Brain pericyte (primary cell): ENCODE results near the gene ADPRM.

ENCODE experiments used
- DNase-seq: peaks from one replicate; pipeline ENCODE4 v3.0.0-alpha.2; 2012; ENCODE audit warnings: low read depth, low spot score

The ADPRM gene

GRCh38 chr17:10738521-10739258 is 41.3 kb downstream of the ADPRM start:
- DNase-seq: no peak

GRCh38 chr17:10739386-10739785 is 42.0 kb downstream of the ADPRM start:
- no peak for DNase-seq

- no peak for DNase-seq
These were observed 44.2 kb downstream of the ADPRM start for GRCh38 chr17:10741416-10742135.

- DNase-seq: no peak
These were observed 45.0 kb downstream of the ADPRM start for GRCh38 chr17:10742431-10742830.

- DNase-seq: no peak
These were observed 46.1 kb downstream of the ADPRM start for GRCh38 chr17:10743316-10744009.

- no peak for DNase-seq
These were observed 47.2 kb downstream of the ADPRM start for GRCh38 chr17:10744501-10745000.

GRCh38 chr17:10745231-10745630 is 47.8 kb downstream of the ADPRM start:
- no peak for DNase-seq

- no peak for DNase-seq
These were observed 51.3 kb downstream of the ADPRM start for GRCh38 chr17:10748531-10749181.

GRCh38 chr17:10750210-10750609 is 52.8 kb downstream of the ADPRM start:
- no peak for DNase-seq

- DNase-seq: no peak
These were observed 54.2 kb downstream of the ADPRM start for GRCh38 chr17:10751563-10751962.

GRCh38 chr17:10752696-10753095 is 55.3 kb downstream of the ADPRM start:
- DNase-seq: no peak

GRCh38 chr17:10754109-10754508 is 56.7 kb downstream of the ADPRM start:
- DNase-seq: no peak

GRCh38 chr17:10754861-10755591 is 57.6 kb downstream of the ADPRM start:
- no peak for DNase-seq

GRCh38 chr17:10755592-10756127 is 58.3 kb downstream of the ADPRM start:
- DNase-seq: no peak

GRCh38 chr17:10756185-10756584 is 58.8 kb downstream of the ADPRM start:
- no peak for DNase-seq

GRCh38 chr17:10756619-10757018 is 59.2 kb downstream of the ADPRM start:
- DNase-seq: no peak

- no peak for DNase-seq
These were observed 59.7 kb downstream of the ADPRM start for GRCh38 chr17:10757067-10757466.

- DNase-seq: no peak
These were observed 60.3 kb downstream of the ADPRM start for GRCh38 chr17:10757647-10758046.

- no peak for DNase-seq
These were observed 60.7 kb downstream of the ADPRM start for GRCh38 chr17:10758062-10758461.
